HepG2 (cell line): Measurements from ENCODE around the gene OR1M1.

Experiments used
- BCL6 ChIP-seq: IDR thresholded peaks from 2 replicates; pipeline ENCODE4 v1.6.1; 2016; ENCODE audit warnings: missing genetic modification reagents, missing compliant biosample characterization
- CTCF ChIP-seq: sonication (generic); formaldehyde crosslinking; IDR thresholded peaks from 2 replicates; pipeline ENCODE4 v1.5.0; 2020; ENCODE audit warnings: mild to moderate bottlenecking, missing genetic modification reagents, moderate library complexity
- ELF1 ChIP-seq: sonication (generic); formaldehyde crosslinking; IDR thresholded peaks from 2 replicates; pipeline ENCODE4 v1.4.0; 2020; ENCODE audit warnings: missing genetic modification reagents
- ETV6 ChIP-seq: sonication (generic); formaldehyde crosslinking; conservative IDR thresholded peaks from 2 replicates; pipeline ENCODE4 v1.4.0; 2020; ENCODE audit warnings: missing genetic modification reagents
- GABPB1 ChIP-seq: IDR thresholded peaks from 2 replicates; pipeline ENCODE4 v1.6.1; 2016; ENCODE audit warnings: mild to moderate bottlenecking, missing genetic modification reagents, moderate library complexity, missing compliant biosample characterization
- NR2C2 ChIP-seq: sonication (generic); formaldehyde crosslinking; IDR thresholded peaks from 2 replicates; pipeline ENCODE4 v1.4.0; 2020; ENCODE audit warnings: missing genetic modification reagents, mild to moderate bottlenecking, moderate library complexity, borderline replicate concordance
- PAF1 ChIP-seq: IDR thresholded peaks from 2 replicates; pipeline ENCODE4 v1.6.1; 2016; ENCODE audit warnings: missing genetic modification reagents, missing compliant biosample characterization
- REST ChIP-seq, 2 experiments: IDR thresholded peaks; 2 replicates each; pipeline ENCODE4 v1.6.1; 2011 to 2012; ENCODE audit warnings: low read length in 2 of 2, borderline replicate concordance in 1 of 2, low read depth in 1 of 2, mild to moderate bottlenecking in 1 of 2, moderate library complexity in 1 of 2
- RORA ChIP-seq: sonication (generic); formaldehyde crosslinking; IDR thresholded peaks from 2 replicates; pipeline ENCODE4 v1.5.0; 2020; ENCODE audit warnings: mild to moderate bottlenecking, missing genetic modification reagents, moderate library complexity
- ZNF296 ChIP-seq: sonication (generic); formaldehyde crosslinking; conservative IDR thresholded peaks from 2 replicates; pipeline ENCODE4 v1.5.0; 2020; ENCODE audit warnings: mild to moderate bottlenecking, missing genetic modification reagents
- ZNF431 ChIP-seq: sonication (generic); formaldehyde crosslinking; IDR thresholded peaks from 2 replicates; pipeline ENCODE4 v1.9.0; 2022; ENCODE audit warnings: missing genetic modification reagents, low read depth, mild to moderate bottlenecking, borderline replicate concordance
- TF ChIP-seq, protein P1 (sequence below): fragments of 450-650 bp; IDR thresholded peaks from 2 replicates; pipeline ENCODE4 v1.6.1; 2017

DNA sequence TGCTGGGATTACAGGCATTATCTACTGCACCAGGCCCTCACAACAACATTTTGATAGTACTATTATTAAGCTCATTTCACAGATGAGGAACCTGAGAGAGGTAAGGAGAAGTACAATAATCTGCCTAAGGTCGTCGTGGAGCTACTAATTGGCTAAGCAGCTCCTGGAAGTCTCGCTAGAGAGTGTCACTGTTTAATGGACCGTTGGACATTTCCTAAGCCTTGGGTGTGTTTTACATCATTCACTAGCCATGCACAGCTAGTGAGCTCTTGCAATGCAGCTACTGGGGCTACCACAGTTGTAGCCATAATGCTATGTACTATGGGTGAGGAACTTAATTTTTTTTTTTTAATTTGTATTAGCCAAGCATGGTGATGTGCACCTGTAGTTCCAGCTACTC, 34.0 kb upstream of the OR1M1 start:
- no peak for TF ChIP-seq ZNF431 (CRISPR knock-in tag)
- TF ChIP-seq REST (IDR thresholded peaks at IDR 0.05; ENCODE audit: borderline replicate concordance in 1 of 2, low read depth in 1 of 2, low read length in 2 of 2): no peak
- TF ChIP-seq GABPB1 (CRISPR knock-in tag): no peak
- TF ChIP-seq RORA: no peak
- no peak for TF ChIP-seq PAF1 (CRISPR knock-in tag)
- no peak for TF ChIP-seq NR2C2 (CRISPR knock-in tag)
- TF ChIP-seq CTCF (CRISPR knock-in tag): no peak
- no peak for TF ChIP-seq ZNF296 (CRISPR knock-in tag)
- TF ChIP-seq, protein P1, sequence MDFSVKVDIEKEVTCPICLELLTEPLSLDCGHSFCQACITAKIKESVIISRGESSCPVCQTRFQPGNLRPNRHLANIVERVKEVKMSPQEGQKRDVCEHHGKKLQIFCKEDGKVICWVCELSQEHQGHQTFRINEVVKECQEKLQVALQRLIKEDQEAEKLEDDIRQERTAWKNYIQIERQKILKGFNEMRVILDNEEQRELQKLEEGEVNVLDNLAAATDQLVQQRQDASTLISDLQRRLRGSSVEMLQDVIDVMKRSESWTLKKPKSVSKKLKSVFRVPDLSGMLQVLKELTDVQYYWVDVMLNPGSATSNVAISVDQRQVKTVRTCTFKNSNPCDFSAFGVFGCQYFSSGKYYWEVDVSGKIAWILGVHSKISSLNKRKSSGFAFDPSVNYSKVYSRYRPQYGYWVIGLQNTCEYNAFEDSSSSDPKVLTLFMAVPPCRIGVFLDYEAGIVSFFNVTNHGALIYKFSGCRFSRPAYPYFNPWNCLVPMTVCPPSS: no peak
- no peak for TF ChIP-seq ELF1
- no peak for TF ChIP-seq BCL6 (CRISPR knock-in tag)
- no peak for TF ChIP-seq ETV6 (CRISPR knock-in tag)
